Right renal pelvis (tissue), 4 donors: Measurements from ENCODE around the gene USP36. TPM values are rescaled to one million over a fixed set of nuclear protein-coding genes. Genes with fewer than 3 reads are reported as not detected.
A peak's percentile ranks its signal among the peaks of the same experiment; 100 is the strongest.
"Not testable (repeated sequence)": the region's sequence is repeated elsewhere in the genome, so short reads cannot be mapped to it uniquely, and the experiment has no call there.

Experiments
- DNase-seq, 4 donors: peaks; one replicate each; pipeline ENCODE4 v3.0.0-alpha.2; 2013; ENCODE audit warnings: low read depth in 4 of 4, low spot score in 3 of 4, missing footprints in 1 of 4
- polyA plus RNA-seq, 4 donors: library from polyadenylated mRNA; unstranded; fragments of 120-200 nt; gene quantifications; one replicate each; pipeline ENCODE4 v1.2.1, GENCODE V29; 2013; ENCODE audit not compliant: insufficient read length in 4 of 4

USP36 gene
- polyA plus RNA-seq, 4 donors, result 37.8 to 48.7 (median 42.0) TPM

DNA sequence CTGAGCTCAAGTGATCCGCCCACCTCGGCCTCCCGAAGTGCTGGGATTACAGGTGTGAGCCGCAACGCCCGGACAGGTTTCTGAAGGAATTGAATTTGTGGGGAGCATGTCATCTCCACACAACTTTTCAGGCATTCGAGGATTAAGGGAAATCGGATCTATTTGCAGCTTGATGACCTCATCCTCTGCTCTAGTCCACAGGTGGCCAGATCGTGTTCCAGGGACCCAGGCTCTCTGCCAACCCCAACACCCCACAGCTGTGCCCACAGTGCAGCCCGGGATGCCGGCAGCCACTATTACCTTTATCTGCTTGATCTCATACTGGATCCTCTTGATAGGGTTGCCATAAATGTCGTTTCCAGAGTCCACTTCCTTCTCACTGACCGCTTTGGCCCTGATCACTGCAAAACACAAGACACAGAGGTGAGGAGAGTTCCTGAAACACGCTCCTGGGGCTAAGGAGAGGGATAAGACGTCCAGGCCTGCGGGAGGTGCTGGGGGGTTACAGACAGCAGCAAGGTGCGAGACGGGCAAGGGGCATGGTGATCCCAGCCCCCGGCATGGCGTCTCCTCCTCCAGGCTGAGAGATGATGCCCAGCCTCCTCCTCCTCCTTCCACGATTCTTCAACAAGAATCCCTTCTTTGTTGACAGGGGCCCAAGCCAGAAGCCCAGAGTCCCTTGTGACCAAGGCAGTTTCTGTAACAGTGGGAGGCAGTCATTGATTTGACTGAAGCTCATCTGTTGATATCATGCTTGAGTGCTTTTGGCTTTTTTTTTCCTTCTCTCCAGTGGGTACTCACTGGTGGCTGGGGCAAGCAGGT lies 33.1 kb upstream of the USP36 start:
- DNase-seq, result no peak

DNA sequence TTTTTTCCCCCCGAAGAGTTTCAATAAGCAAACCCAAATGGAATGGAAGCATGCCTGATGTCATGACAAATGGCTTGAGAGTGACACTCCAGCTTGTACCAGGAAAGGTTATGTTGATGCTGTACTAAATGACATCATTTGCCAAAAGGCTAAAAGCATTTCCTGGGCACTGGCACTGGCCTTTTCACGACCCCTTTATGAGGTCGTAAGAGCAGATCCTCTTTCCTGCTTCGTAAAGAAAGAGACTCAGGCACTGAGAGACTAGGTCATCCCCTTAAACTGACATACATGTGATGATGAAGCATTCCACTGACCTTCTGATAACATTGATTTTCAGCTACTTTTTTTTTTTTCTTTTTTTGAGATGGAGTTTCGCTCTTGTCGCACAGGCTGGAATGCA lies 31.9 kb upstream of the USP36 start:
- DNase-seq, result no peak

DNA sequence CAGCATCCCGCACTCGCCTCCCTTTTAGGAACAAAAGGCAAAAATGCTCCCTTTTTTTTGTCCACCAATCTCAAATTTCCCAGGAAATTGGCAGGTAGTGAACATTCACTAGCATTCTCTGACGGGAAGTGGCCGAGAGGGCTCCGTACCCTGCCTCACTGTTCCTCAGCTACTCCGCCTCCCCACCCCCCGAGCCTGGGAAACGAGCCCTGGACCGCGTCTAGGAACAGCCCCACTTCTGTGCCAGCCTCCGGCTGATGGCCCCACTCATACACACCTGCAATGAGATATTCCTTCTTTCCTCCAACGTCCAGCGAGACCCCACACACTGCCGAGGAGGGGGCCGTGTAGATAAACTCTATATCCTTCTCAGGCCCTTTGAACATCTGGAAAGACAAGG lies 30.0 kb upstream of the USP36 start:
- DNase-seq, result no peak

DNA sequence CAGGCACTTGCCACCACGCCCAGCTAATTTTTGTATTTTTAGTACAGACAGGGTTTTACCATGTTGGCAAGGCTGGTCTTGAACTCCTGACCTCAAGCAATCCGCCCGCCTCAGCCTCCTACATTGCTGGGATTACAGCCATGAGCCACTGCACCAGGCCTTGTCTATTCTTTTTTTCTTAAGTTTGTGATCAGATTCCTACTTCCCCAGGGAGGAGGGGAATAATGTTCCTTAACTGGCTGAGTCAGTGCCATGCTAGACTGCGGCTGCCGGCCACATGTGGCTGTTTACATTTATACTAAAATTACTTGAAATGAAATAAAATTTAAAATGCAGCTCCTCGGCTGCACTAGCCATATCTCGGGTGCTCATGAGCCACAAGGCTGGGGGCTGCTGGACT lies 27.8 kb upstream of the USP36 start:
- no peak for DNase-seq

DNA sequence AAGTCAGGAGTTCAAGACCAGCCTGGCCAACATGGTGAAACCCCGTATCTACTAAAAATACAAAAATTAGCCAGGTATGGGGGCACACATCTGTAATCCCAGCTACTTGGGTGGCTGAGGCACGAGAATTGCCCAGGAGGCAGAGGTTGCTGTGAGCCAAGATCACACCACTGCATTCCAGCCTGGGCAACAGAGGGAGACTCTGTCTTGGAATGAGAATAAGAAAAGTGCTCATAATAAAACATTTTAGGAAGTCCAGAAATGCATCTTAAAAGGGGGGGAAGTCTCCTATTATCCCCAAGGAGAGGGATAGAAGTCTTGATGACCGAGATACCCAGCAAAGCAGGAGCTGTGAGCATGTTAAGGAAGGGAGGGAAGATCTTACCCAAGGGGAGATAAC lies 26.4 kb upstream of the USP36 start:
- DNase-seq, result not testable (repeated sequence)

DNA sequence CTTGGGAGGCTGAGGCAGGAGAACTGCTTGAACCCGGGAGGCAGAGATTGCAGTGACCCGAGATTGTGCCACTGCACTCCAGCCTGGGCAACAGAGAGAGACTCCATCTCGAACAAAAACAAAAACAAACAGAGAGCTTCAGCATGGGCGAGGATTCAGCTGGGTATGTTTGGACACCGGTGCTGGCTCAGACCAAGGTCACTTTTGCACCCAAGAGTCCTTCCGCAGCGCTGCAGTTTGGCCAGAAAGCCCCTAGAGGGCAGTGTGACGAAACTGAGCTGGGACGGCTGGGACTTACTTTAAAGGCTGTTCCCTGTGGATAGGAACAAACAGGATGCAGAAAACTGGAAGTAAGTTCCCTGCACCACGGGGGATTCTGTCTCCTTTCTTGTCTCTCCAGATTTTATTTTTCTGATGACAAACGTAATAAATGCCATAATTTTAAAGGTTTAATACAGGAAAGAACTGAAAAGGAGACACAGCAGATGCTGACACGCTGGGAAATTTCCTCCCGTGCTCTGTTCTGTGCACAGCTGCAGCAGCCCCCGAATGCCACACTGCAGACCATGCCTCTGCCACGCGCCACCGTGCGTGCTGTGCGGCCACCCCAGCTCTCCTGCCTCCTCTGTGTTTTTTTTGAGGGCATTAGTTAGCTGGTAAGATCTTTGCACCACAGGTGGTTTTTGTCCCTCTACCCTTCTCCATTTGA lies 25.2 kb upstream of the USP36 start:
- DNase-seq, result peak in 3 of 4 donors; percentile 60 to 68 (median 67)

DNA sequence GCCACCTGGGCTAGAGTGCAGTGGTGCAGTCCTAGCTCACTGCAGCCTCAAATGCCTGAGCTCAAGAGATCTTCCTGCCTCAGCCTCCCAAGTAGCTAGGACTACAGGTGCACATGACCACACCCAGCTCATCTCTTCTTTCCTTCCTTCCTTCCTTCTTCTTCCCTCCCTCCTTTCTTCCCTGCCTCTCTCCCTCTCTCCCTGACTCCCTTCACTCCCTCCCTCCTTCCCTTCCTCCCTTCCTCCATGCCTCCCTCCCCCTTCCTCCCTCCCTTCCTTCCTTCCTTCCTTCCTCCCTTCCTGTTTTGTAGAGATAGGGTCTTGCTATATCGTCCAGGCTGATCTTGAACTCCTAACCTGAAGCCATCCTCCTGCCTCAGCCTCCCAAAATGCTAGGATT lies 23.5 kb upstream of the USP36 start:
- DNase-seq, result no peak

DNA sequence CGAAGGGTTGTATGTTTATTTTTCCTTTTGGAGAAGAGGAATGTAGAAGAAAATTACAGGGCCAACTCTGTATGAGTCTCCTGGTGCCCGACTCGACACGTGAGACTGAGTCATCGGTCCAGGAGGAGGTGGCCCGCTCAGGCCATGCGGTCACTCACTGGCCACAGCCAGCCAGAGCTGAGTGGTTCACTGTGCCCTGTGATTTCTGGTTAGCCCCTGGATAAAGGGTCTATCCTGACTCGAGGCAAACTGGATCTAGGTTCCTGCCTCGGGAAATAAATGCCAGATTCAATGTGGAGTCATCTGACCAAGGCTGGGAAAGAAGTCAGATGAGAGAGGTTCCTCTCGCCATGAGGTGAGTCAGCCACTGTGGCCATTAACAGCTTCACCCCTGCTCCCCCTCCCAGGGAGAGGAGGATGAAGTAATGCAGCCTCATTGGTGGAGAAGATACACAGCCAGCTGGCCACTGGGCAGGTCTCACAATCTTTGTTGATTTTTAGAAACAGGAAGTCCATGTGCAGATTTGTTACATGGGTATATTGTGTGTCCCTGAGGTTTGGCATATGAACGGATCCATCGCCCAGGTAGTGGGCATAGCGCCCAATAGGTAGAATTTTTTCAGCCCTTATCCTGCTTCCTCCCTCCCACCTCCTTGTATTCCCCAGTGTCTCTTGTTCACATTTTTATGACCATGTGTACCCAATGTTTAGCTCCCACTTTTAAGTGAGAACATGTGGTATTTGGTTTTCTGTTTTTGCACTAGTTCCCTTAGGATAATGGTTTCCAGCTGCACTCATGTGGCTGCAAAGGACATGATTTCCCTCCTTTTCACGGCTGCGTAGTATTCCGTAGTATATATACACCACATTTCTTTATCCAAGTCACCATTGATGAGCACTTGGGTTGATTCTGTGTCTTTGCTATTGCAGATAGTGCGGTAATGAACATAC lies 21.7 kb upstream of the USP36 start:
- DNase-seq, result no peak

DNA sequence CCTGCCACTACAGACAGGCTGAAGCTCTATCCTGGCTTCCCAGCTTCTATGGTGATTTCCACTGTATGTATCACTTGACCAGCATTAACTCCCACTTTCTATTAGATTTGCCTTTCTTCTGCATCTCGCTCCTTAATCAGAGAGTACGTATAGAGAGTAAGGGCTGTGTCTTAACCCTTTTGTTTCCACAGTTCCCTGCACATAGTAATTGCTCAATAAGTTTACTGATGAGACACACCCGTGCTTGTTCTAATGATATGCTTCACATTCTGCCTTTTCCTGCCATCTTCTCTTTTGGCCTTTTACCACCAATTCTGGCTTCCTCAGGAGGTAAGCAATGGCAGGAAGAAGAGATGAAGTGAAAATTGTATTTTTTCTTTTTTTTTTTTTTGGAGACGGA lies 20.6 kb upstream of the USP36 start:
- DNase-seq, result no peak

DNA sequence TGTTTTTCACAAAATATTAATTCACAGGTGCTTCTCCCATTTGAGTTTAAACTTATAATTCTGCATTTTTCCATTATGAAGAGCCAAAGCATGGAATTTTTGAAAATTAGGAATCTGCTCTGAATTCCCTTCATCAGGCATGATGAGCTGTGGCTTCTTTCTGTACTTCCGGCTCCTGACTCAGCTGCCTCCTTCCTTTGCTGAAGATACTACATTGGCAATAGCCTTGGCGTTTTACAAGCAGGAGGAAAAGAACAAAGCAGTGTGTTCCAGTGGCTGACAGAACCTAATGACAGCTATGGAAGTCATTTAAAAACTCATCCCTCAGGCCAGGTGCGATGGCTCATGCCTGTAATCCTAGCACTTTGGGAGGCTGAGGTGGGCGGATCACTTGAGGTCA lies 18.4 kb upstream of the USP36 start:
- no peak for DNase-seq

DNA sequence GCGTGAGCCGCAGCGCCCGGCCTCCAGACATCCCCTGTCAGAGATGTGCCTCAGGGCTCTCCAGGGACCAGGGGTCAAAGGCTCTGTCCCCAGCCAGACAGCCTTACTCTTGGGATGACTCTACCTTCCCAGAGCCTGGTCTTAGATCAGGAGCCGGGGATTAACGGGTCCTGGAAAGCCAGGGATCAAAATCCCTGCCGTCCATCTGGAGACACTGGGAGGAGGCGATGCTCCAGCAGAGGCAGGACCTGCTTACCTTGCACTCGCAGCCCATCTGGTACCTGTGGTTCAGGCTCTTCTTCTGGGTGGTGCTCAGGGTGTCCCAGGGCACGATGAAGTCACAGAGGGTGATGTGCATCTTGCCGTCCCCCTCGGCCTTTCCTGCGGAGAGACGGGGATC lies 16.7 kb upstream of the USP36 start:
- DNase-seq, result no peak

DNA sequence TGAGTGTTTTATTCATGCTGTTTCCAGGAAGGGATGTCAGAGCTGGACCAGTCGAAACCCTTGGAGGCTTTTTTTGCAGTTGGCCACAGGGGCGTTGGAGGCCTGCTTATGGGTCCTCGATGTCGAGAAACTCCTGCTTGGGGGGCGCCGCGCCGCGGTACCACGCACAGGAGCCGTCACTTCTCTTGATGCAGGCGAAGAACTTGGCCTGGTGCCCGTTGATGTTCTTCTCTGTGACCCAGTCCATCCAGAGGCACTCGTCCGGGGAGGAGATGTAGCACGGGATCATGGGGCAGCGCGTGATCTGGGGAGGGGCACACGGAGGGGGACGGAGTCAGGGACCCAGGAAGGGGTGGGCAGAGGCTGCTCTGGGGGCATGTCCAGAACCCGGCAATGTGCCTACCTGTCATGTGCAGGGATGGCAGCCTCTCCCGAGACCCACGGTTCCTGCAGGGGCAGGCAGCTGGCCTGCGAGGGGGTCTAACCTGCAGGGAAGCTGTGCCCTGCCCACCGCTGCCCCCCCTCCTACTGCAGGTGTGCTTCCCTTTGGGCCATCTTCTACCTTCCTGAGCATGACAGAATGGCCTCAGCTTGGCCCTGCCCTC lies 15.0 kb upstream of the USP36 start:
- DNase-seq, result no peak

DNA sequence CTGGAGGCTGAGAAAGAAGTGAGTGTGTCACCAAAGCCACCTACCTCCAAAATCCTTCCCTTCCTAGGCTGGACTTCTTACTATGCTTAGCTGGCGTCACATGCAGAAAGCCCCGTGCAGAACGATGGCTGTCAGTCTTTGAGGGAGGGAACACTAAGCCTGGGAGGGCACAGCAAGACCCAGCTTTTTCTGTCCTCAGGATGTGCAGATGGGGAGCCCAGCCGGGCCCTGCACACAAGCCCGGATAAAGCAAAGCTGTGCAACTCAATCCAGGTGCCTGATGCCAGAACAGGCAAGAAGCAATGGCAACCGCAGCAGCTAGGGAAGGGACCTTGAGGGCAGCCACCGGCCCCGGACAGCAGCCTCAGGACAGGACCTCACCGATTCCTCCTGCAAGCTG lies 13.9 kb upstream of the USP36 start:
- no peak for DNase-seq

DNA sequence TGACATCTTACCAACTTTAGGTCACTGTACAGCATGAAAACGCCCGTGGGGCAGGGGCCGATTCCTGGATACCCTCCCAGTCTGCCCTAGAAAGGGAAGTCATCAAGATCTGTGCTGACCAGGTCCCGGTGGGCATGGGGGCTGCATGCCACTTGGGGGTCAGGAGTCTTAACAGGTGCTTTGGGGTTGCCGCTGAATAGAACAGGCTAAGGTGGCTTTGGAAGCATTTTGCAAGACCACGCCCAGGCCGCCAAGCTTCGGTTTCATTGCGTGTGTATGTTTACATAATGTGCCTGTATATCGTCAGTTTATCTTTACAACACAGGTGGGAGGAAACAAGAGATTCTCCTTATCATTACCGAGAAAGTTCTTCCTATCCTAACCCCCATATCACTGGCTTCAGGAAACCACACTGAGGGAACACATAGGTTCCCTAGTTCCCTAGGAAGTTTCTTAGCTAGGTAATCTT lies 13.3 kb upstream of the USP36 start:
- DNase-seq, result no peak

DNA sequence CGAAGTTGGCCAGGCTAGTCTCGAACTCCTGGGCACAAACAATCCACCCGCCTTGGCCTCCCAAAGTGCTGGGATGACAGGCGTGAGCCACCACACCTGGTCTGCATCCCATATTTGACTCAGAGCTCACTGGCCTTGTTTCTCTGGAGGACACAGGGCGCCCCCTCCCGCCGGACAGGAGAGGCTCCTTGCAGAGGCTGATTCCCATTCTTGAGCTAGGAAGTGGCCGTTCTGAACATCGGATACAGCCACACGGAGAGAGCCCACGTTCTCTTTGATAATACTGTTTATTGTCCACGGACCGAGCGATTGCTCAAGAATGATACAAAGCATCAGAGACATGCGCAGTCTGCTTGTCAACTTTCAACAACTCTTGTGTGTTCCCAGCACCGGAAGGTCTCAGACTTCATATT lies 12.1 kb upstream of the USP36 start:
- DNase-seq, result no peak

DNA sequence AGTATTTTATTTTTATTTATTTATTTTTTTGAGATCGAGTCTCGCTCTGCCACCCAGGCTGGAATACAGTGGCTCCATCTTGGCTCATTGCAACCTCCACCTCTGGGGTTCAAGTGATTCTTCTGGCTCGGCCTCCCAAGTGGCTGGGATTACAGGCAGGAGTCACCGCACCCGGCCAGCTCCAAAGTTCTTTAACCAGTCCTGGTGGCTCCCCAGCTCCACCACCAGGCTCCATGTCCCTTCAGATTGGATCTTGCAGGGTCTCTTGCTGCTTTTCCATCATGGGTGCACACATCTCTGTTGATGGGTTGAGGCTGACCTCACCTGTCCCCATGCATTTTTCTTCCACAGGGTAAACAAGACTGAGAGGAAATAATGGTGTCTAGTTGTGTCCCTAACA lies 8.4 kb upstream of the USP36 start:
- no peak for DNase-seq

DNA sequence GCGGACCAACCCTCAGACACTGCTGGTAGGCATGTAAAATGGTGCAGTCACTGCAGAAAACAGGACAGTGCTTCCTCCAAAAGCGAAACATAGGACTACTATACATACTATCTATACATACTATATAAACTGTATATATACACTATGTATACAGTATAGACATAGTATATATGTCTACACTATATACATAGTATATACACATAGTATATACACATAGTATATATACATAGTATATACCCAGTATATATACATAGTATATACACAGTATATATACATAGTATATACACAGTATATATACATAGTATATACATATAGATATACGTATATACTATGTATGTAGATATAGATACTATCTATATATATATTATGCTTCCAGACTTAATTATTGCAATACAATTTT lies 6.4 kb upstream of the USP36 start:
- no peak for DNase-seq

DNA sequence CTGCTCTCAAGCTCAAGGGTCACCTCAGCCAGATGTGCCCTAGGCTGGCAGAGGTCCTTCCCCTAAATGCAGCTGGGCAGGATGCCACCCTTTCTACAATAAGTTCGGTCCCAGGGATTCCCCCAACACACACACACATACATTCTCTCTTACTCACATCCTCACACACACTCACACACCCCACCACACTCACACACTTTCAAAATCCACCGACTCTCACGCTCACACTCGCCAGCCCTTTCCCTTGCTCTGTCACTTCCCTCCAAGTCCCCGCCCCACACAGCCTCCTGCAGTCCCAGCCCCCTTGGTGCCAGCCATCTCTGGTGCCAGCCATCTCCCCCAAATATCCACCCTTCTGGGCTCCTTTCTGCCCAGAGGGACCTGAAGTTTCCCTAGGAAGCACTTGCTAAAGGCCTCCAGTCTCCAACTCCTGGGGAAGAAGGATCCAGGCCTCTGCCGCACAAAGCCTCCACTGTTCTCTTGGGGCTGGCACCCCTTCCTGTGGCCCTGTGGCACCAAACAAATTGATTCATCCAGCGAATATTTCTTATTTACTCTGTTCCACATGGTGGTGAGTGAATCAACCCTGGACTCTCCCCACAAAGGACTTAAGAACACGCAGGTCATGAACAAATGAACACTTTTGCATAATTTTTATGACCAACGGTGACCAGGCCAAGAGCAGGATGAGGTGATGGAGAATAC lies 3.8 kb upstream of the USP36 start:
- no peak for DNase-seq

DNA sequence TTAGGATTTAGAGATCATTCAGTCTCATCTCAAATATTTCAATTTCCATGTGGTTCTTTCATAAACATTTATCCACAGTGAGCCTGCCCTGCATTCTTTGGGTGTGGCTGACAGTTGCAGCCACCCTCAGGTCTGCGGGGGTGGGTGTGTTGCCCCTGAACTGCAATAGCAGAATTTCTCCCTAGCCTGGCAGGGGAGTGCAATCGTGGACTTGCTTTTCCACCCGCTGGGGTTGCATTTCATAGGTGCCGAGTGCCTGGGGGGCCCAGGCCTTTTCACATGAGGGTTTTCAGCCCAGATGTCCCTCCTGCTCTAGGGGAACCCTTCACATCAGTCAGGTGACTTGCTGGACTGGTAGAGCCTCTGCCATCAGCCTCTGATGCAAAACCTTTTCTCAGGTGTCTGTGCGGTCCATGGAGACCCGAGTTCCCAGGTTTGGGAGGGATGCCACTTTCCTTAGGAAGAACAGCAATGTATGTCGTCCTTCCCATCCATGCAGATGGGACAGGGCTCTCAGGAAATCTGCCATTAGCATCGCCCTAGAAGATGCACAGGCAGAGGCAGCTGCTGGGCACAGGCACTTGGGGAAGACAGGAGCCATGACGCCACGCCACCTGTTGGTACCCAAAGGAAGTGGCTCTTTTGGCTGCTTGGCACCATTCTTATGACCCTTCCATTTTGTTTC lies 2.4 kb upstream of the USP36 start:
- DNase-seq, result no peak

DNA sequence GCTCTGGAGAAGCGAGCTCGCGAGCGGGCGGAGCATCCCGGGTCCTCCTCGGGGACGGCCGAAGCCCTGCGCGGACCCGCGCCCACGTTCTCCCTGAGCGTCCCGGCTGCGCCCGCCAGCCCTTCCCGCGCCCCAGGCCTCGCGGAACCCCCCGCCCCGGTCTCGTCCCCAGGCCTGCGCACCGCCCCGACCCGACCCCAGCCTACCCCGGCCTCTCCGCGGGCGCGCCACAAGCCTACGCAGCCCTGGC lies 159 bp downstream of the USP36 start:
- DNase-seq, result no peak
